GM21423 (cell line): ENCODE measurements around the gene PHF19.

Experiments used
- ATAC-seq: cut with Tn5 transposase; IDR thresholded peaks from one replicate; pipeline ENCODE4 v1.9.1; 2021; ENCODE audit warnings: mild to moderate bottlenecking, moderate library complexity; ENCODE audit not compliant: unreplicated experiment

PHF19 gene

DNA sequence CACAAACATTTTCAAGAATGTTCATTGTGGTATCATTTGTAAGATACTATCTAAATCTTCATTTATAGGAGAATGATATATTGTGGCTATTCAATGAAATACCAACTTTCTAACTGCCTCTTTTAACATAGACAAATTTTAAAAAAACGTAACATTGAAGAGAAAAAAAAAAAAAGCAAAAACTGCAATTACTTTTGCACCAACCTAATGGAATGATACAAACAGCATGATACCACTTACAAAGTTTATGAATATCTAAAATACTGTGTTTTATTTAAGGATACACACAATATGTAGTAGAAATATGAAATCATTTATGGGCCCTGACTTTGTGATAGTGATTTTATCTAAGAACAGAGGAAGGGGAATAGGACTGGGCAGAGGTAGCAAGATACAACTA is 58.4 kb downstream of the PHF19 start:
- ATAC-seq: no peak

DNA sequence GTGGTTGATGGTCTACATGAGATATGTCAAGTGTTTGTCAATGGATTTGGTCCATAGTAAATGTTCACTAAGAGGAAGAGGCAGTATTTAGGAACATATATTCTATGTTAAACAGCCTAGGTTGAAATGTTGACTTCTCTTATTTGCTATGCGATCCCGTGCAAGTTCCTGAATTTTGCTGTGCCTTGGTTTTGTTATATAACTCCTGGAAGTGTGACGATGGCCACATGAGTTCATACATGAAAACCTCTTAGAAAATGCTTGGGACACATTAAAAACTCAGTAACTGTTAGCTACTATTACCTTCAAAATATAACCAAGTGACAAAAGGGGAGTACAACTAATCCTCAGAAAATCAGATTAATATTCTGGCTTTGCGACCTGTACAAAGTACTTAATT is 61.9 kb downstream of the PHF19 start:
- ATAC-seq: no peak

DNA sequence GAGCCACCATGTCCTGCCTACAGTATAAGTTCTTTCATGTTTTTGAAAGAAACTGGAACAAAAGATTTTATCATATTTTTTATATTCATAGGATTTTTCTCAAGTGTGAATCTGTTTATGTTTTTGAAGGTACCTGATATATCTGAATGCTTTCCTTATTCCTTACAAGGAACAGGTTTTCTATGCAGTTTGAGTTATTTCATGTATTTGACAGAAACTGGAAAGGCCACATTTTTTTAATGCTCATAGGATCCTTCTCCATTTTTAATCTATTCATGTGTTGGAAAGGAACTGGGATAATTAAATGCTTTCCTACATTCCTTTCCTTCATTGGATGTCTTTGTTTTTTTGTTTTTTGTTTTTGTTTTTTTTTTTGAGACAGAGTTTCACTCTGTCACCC is 68.1 kb downstream of the PHF19 start:
- no peak for ATAC-seq

DNA sequence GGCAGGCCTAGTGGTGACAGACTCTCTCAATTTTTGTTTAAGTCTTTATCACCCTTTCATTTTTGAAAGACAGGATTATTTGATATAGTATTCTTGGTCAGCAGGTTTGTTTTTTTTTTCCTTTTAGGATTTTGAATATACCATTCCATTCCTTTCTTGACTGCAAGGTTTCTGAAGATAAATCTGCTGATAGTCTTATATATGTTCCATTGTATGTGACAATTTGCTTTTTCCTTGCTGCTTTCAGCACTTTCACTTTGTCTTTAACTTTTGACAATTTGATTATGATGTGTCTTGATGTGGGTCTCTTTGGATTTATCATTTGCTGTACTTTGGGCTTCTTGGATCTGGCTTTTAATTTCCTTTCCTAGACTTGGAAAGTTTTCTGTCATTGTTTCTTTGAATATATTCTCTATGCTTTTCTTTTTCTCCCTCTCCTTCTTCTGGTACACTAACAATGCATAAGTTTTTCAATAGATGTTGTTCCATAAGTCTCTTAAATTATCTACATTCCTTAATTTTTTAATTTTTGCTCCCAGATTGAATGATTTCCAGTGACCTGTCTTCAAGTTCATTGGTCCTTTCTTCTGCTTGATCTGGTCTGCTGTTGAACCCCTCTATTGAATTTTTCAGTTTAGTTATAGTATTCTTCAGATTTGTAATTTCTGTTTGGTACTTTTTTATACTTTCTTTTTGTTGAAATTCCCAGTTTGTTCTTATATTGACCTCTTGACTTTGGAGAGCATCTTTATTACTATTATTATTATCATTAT is 69.2 kb downstream of the PHF19 start:
- no peak for ATAC-seq
